H1 (cell line): Measurements from ENCODE around the gene PPY. TPM values are rescaled to one million over a fixed set of nuclear protein-coding genes. Genes with fewer than 3 reads are reported as not detected.

ENCODE experiments used
- polyA plus RNA-seq, 7 experiments: library from polyadenylated mRNA; depleted of rRNA in 3 of 7; stranded (reverse) in 5 of 7; unstranded in 2 of 7; fragments of >200 nt in 5 of 7; fragments of 200-250 nt in 2 of 7; gene quantifications; 1 replicate in 5 of 7; 2 replicates in 1 of 7; 4 replicates in 1 of 7; pipeline versions ENCODE4 v1.2.1 to v1.2.3, GENCODE V29; 2011 to 2013; ENCODE audit warnings: missing spikeins in 2 of 7, mixed read lengths in 2 of 7
- total RNA-seq: library from RNA; stranded (reverse); fragmentation: NEBNext Ultra II Directional; extraction: Animal tissue kit (Norgen Biotek cat#: 25700); gene quantifications from 2 replicates; pipeline ENCODE4 v1.2.1, GENCODE V29; 2021

The PPY gene
- total and polyA plus RNA-seq, 2 of the 8 experiments (the other 6 are each of a cell fraction or from before 2014, with no cell fraction given), result 0.26 TPM; not detected in 1

Other genes starting within 250 kb of the PPY start
- not detected in 2 replicates for gene SOST, start 183.7 kb downstream of the PPY start, total RNA-seq
- gene SOST, start 183.7 kb downstream of the PPY start, polyA plus RNA-seq (2011; rRNA removed), result 0.08 and 0.25 TPM in 2 replicates
- 21.2 and 21.4 TPM in 2 replicates for gene DUSP3, start 163.5 kb downstream of the PPY start, total RNA-seq
- gene DUSP3, start 163.5 kb downstream of the PPY start, polyA plus RNA-seq (2011; rRNA removed), result 15.1 and 19.9 TPM in 2 replicates
- gene CFAP97D1, start 162.0 kb downstream of the PPY start, total RNA-seq, result 0.07 TPM in 1 of 2 replicates, not detected in the other
- 0.02 and 0.03 TPM in 2 replicates for gene CFAP97D1, start 162.0 kb downstream of the PPY start, polyA plus RNA-seq (2011; rRNA removed)
- 5.5 and 6.1 TPM in 2 replicates for gene MPP3, start 109.3 kb downstream of the PPY start, total RNA-seq
- 3.1 and 3.8 TPM in 2 replicates for gene MPP3, start 109.3 kb downstream of the PPY start, polyA plus RNA-seq (2011; rRNA removed)
- gene CD300LG, start 95.3 kb downstream of the PPY start, total RNA-seq, result not detected in 2 replicates
- gene CD300LG, start 95.3 kb downstream of the PPY start, polyA plus RNA-seq (2011; rRNA removed), result 0.06 and 0.14 TPM in 2 replicates
- gene MPP2, start 34.9 kb downstream of the PPY start, total RNA-seq, result 30.9 and 31.6 TPM in 2 replicates
- 33.5 and 34.1 TPM in 2 replicates for gene MPP2, start 34.9 kb downstream of the PPY start, polyA plus RNA-seq (2011; rRNA removed)
- 0.42 and 0.93 TPM in 2 replicates for gene PYY, start 11.5 kb upstream of the PPY start, total RNA-seq
- 2.7 and 3.4 TPM in 2 replicates for gene PYY, start 11.5 kb upstream of the PPY start, polyA plus RNA-seq (2011; rRNA removed)
- gene NAGS, start 62.1 kb upstream of the PPY start, total RNA-seq, result 5.1 TPM in 2 replicates
- gene NAGS, start 62.1 kb upstream of the PPY start, polyA plus RNA-seq (2011; rRNA removed), result 4.0 and 4.4 TPM in 2 replicates
- gene TMEM101, start 72.5 kb upstream of the PPY start, total RNA-seq, result 16.1 and 20.9 TPM in 2 replicates
- 44.7 and 55.6 TPM in 2 replicates for gene TMEM101, start 72.5 kb upstream of the PPY start, polyA plus RNA-seq (2011; rRNA removed)
- gene LSM12, start 124.2 kb upstream of the PPY start, total RNA-seq, result 118 and 142 TPM in 2 replicates
- 51.6 and 69.8 TPM in 2 replicates for gene LSM12, start 124.2 kb upstream of the PPY start, polyA plus RNA-seq (2011; rRNA removed)
- gene G6PC3, start 128.3 kb upstream of the PPY start, total RNA-seq, result 104 and 114 TPM in 2 replicates
- 343 and 436 TPM in 2 replicates for gene G6PC3, start 128.3 kb upstream of the PPY start, polyA plus RNA-seq (2011; rRNA removed)
- gene HDAC5, start 181.2 kb upstream of the PPY start, total RNA-seq, result 48.5 and 54.0 TPM in 2 replicates
- 54.4 and 79.2 TPM in 2 replicates for gene HDAC5, start 181.2 kb upstream of the PPY start, polyA plus RNA-seq (2011; rRNA removed)
- 18.8 and 19.4 TPM in 2 replicates for gene HROB, start 199.5 kb upstream of the PPY start, total RNA-seq
- 21.6 and 24.1 TPM in 2 replicates for gene HROB, start 199.5 kb upstream of the PPY start, polyA plus RNA-seq (2011; rRNA removed)
- gene ASB16, start 228.2 kb upstream of the PPY start, total RNA-seq, result 0.19 TPM in 1 of 2 replicates, not detected in the other
- gene ASB16, start 228.2 kb upstream of the PPY start, polyA plus RNA-seq (2011; rRNA removed), result 0.05 and 0.09 TPM in 2 replicates
- 15.7 and 18.5 TPM in 2 replicates for gene TMUB2, start 244.5 kb upstream of the PPY start, total RNA-seq
- gene TMUB2, start 244.5 kb upstream of the PPY start, polyA plus RNA-seq (2011; rRNA removed), result 30.5 and 34.7 TPM in 2 replicates